Stimulated activated CD4-positive, alpha-beta T cell treated with anti-CD3 and anti-CD28 coated beads, TNF-alpha, amount 100 ng/mL, for 24 hours (primary cell): ENCODE results near the gene ZFYVE21.

Experiments used
- DNase-seq, 3 experiments: peaks; one replicate each; pipeline ENCODE4 v3.0.0-alpha.2; 2020; ENCODE audit warnings: low read depth in 3 of 3

The ZFYVE21 gene

GRCh38 chr14:103692159-103692558 is 23.5 kb upstream of the ZFYVE21 start:
- DNase-seq = no peak

- DNase-seq = no peak
These were observed 22.7 kb upstream of the ZFYVE21 start for GRCh38 chr14:103692871-103693270.

GRCh38 chr14:103693515-103693914 is 22.1 kb upstream of the ZFYVE21 start:
- no peak for DNase-seq

- no peak for DNase-seq
These were observed 21.0 kb upstream of the ZFYVE21 start for GRCh38 chr14:103694572-103695026.

GRCh38 chr14:103695296-103696069 is 20.1 kb upstream of the ZFYVE21 start:
- no peak for DNase-seq

GRCh38 chr14:103696070-103696402 is 19.6 kb upstream of the ZFYVE21 start:
- DNase-seq = no peak

GRCh38 chr14:103696466-103697071 is 19.0 kb upstream of the ZFYVE21 start:
- no peak for DNase-seq

- no peak for DNase-seq
These were observed 18.4 kb upstream of the ZFYVE21 start for GRCh38 chr14:103697206-103697602.

- no peak for DNase-seq
These were observed 17.8 kb upstream of the ZFYVE21 start for GRCh38 chr14:103697603-103698379.

- DNase-seq = no peak
These were observed 17.0 kb upstream of the ZFYVE21 start for GRCh38 chr14:103698380-103699260.

GRCh38 chr14:103699261-103699661 is 16.3 kb upstream of the ZFYVE21 start:
- no peak for DNase-seq

GRCh38 chr14:103699901-103700752 is 15.5 kb upstream of the ZFYVE21 start:
- no peak for DNase-seq

GRCh38 chr14:103700753-103701490 is 14.7 kb upstream of the ZFYVE21 start:
- DNase-seq = no peak

- no peak for DNase-seq
These were observed 13.5 kb upstream of the ZFYVE21 start for GRCh38 chr14:103702095-103702494.

GRCh38 chr14:103702497-103703432 is 12.8 kb upstream of the ZFYVE21 start:
- DNase-seq = no peak

GRCh38 chr14:103703433-103704385 is 11.9 kb upstream of the ZFYVE21 start:
- DNase-seq = no peak

- DNase-seq = no peak
These were observed 10.9 kb upstream of the ZFYVE21 start for GRCh38 chr14:103704708-103705107.

- no peak for DNase-seq
These were observed 10.5 kb upstream of the ZFYVE21 start for GRCh38 chr14:103705118-103705503.
